Spleen (tissue), 11 donors: Measurements from ENCODE around the gene IL31. TPM values are rescaled to one million over a fixed set of nuclear protein-coding genes. Genes with fewer than 3 reads are reported as not detected.

Experiments
- DNase-seq: peaks from one replicate; pipeline ENCODE4 v3.0.0-alpha.2; 2020
- H3K27ac ChIP-seq, 8 donors: fragments of 200-600 bp; sonication (generic) in 7 of 8; 1 replicate in 4 of 8; 2 replicates in 4 of 8; pipeline versions ENCODE4 v1.5.0 to v1.8.0; 2016 to 2021; ENCODE audit warnings: inconsistent platforms in 4 of 8, mild to moderate bottlenecking in 4 of 8, moderate library complexity in 1 of 8
- H3K27me3 ChIP-seq, 7 donors: fragments of 200-600 bp; sonication (generic) in 6 of 7; replicated peaks in 1 of 7; 1 replicate in 4 of 7; 2 replicates in 3 of 7; pipeline versions ENCODE4 v1.5.0 to v1.8.0; 2016 to 2021; ENCODE audit warnings: inconsistent platforms in 3 of 7, mild to moderate bottlenecking in 1 of 7
- H3K36me3 ChIP-seq, 6 donors: fragments of 200-600 bp; sonication (generic) in 5 of 6; 1 replicate in 4 of 6; 2 replicates in 2 of 6; pipeline versions ENCODE4 v1.5.0 to v1.8.0; 2016 to 2021; ENCODE audit warnings: inconsistent platforms in 2 of 6
- H3K4me1 ChIP-seq, 6 donors: fragments of 200-600 bp; sonication (generic) in 5 of 6; 1 replicate in 3 of 6; 2 replicates in 3 of 6; pipeline versions ENCODE4 v1.5.0 to v1.8.0; 2016 to 2021; ENCODE audit warnings: inconsistent platforms in 3 of 6
- H3K4me3 ChIP-seq, 8 donors: fragments of 200-600 bp; sonication (generic) in 7 of 8; 1 replicate in 4 of 8; 2 replicates in 4 of 8; pipeline versions ENCODE4 v1.5.0 to v1.8.0; 2016 to 2021; ENCODE audit warnings: inconsistent platforms in 4 of 8, mild to moderate bottlenecking in 4 of 8, moderate library complexity in 2 of 8
- H3K9me3 ChIP-seq, 8 donors: fragments of 200-600 bp; sonication (generic) in 7 of 8; 1 replicate in 4 of 8; 2 replicates in 4 of 8; pipeline versions ENCODE4 v1.5.0 to v1.8.0; 2016 to 2021; ENCODE audit warnings: inconsistent platforms in 4 of 8
- CTCF ChIP-seq, 11 experiments: fragments of 200-600 bp in 7 of 11; fragments of 450-650 bp in 4 of 11; sonication (generic) in 4 of 11; IDR thresholded peaks in 8 of 11; conservative IDR thresholded peaks in 3 of 11; 1 replicate in 7 of 11; 2 replicates in 4 of 11; pipeline versions ENCODE4 v1.4.0 to v1.8.0; 2016 to 2021; ENCODE audit warnings: antibody characterized with exemption in 11 of 11, inconsistent platforms in 4 of 11, mild to moderate bottlenecking in 1 of 11
- POLR2A ChIP-seq, 3 donors: fragments of 450-650 bp; IDR thresholded peaks; one replicate each; pipeline ENCODE4 v1.5.1; 2017; ENCODE audit warnings: antibody characterized with exemption in 3 of 3, mild to moderate bottlenecking in 1 of 3
- POLR2AphosphoS5 ChIP-seq, 3 donors: sonication (generic); formaldehyde crosslinking; IDR thresholded peaks; one replicate each; pipeline ENCODE4 v1.5.1; 2017; ENCODE audit warnings: antibody characterized with exemption in 3 of 3
- WGBS, 5 donors: extraction: QIAGEN DNeasy Blood & Tissue Kit in 3 of 5; methylation state at CpG; one replicate each; pipeline versions ENCODE4 v1.1.5 to v1.1.7; 2013 to 2018; 5-methylcytosine and 5-hydroxymethylcytosine counted together
- intact Hi-C: fragments of 100-400 bp; cut with DNase I; formaldehyde crosslinking; loops from one replicate; pipeline ENCODE4 v1.15.0; 2023; ENCODE audit warnings: low total_unique reads
- polyA plus RNA-seq, 3 donors: library from polyadenylated mRNA; stranded (reverse); fragments of 200-250 nt; gene quantifications; one replicate each; pipeline ENCODE4 v1.2.1, GENCODE V29; 2013
- total RNA-seq, 7 donors: library from RNA; depleted of rRNA in 3 of 7; stranded (reverse); fragments of >200 nt in 3 of 7; fragmentation: NEBNext Ultra II Directional in 4 of 7; extraction: Animal tissue kit (Norgen Biotek cat#: 25700) in 4 of 7; gene quantifications; one replicate each; pipeline versions ENCODE4 v1.1.0 to v1.2.1, GENCODE V29; 2016 to 2021
- donor health status: healthy with polysubstance abuse.
- donor health status: DM: no; HTN: no; CAD: no; lungs with moderate emphysema.
- donor health status: DM: no; HTN: no; CAD: no.
- donor health status: Bipolar disorder and iron deficiency.
- donor health status: healthy.
- donor health status: DM: no; HTN: no; CAD: no.
- donor health status: DM: yes; HTN: yes; CAD: no.

Gene IL31
- total and polyA plus RNA-seq, 10 donors = not detected

GRCh38 chr12:122148657-122149056 is 25.4 kb downstream of the IL31 start:
- TF ChIP-seq CTCF (IDR thresholded peaks at IDR 0.05 in 8 of 11, conservative IDR thresholded peaks at IDR 0.05 in 3 of 11) (no peak), POLR2A (IDR thresholded peaks at IDR 0.05) (no peak), POLR2AphosphoS5 (IDR thresholded peaks at IDR 0.05) (no peak)
- no peaks in the 10 kb centered on the region for H3K27me3 ChIP-seq
- H3K27ac ChIP-seq = no peak overlapping the region
- intact Hi-C loops = no loop called here
- no peak for DNase-seq
- 59 to 78% (median 70%) methylated on average over 6 of the region's 6 CpGs for WGBS, 5 donors
- no peaks in the 10 kb centered on the region for H3K9me3 ChIP-seq
- H3K36me3 ChIP-seq = peaks cover 0 to 31% (median 2%) of the 10 kb centered on the region in 6 donors
- no peak overlapping the region for H3K4me3 ChIP-seq
- peaks cover 0 to under 1% (median 0%) of the 10 kb centered on the region in 6 donors for H3K4me1 ChIP-seq

- Histone ChIP-seq H3K27ac (no peak overlapping the region), H3K27me3 (no peaks in the 10 kb centered on the region), H3K36me3 (peaks cover 0 to 40% (median 12%) of the 10 kb centered on the region in 6 donors), H3K9me3 (no peaks in the 10 kb centered on the region), H3K4me1 (peaks cover 0 to 7% (median 0%) of the 10 kb centered on the region in 6 donors), H3K4me3 (no peak overlapping the region)
- WGBS, 5 donors = 83 to 95% (median 89%) methylated on average over 15 to 21 of the region's 21 CpGs
- TF ChIP-seq POLR2AphosphoS5 (IDR thresholded peaks at IDR 0.05) = peak; percentile 28 to 69 (median 31)
- no peak for TF ChIP-seq CTCF (IDR thresholded peaks at IDR 0.05 in 8 of 11, conservative IDR thresholded peaks at IDR 0.05 in 3 of 11)
- TF ChIP-seq POLR2A (IDR thresholded peaks at IDR 0.05) = no peak
- DNase-seq = no peak
- intact Hi-C loops = no loop called here
Measured at GRCh38 chr12:122147514-122148290, 26.3 kb downstream of the IL31 start.

GRCh38 chr12:122145505-122146330 is 28.3 kb downstream of the IL31 start:
- TF ChIP-seq POLR2AphosphoS5 (IDR thresholded peaks at IDR 0.05) (peak in 2 of 3 donors; percentile 14 to 53), POLR2A (IDR thresholded peaks at IDR 0.05) (no peak)
- intact Hi-C loops = no loop called here
- H3K27ac ChIP-seq = no peak overlapping the region
- no peak overlapping the region for H3K4me3 ChIP-seq
- H3K36me3 ChIP-seq = peaks cover 8 to 60% (median 32%) of the 10 kb centered on the region in 6 donors
- no peaks in the 10 kb centered on the region for H3K27me3 ChIP-seq
- no peak for DNase-seq
- WGBS, 5 donors = 86 to 93% (median 92%) methylated on average over 15 to 23 of the region's 23 CpGs
- H3K4me1 ChIP-seq = peaks cover 0 to 7% (median 0%) of the 10 kb centered on the region in 6 donors
- H3K9me3 ChIP-seq = no peaks in the 10 kb centered on the region

GRCh38 chr12:122144885-122145284 is 29.1 kb downstream of the IL31 start:
- Histone ChIP-seq H3K4me3 (no peak overlapping the region), H3K27ac (no peak overlapping the region), H3K27me3 (no peaks in the 10 kb centered on the region), H3K9me3 (no peaks in the 10 kb centered on the region), H3K36me3 (peaks cover 8 to 68% (median 39%) of the 10 kb centered on the region in 6 donors), H3K4me1 (peaks cover 0 to 7% (median 0%) of the 10 kb centered on the region in 6 donors)
- 92 to 97% (median 96%) methylated on average over 11 to 12 of the region's 12 CpGs for WGBS, 5 donors
- TF ChIP-seq POLR2A (IDR thresholded peaks at IDR 0.05) (no peak), POLR2AphosphoS5 (IDR thresholded peaks at IDR 0.05) (peak in 1 of 3 donors; percentile 54), CTCF (IDR thresholded peaks at IDR 0.05 in 8 of 11, conservative IDR thresholded peaks at IDR 0.05 in 3 of 11) (no peak)
- intact Hi-C loops = no loop called here
- no peak for DNase-seq
